Osteoblast (primary cell): ENCODE measurements around the gene CX3CL1. TPM values are rescaled to one million over a fixed set of nuclear protein-coding genes. Genes with fewer than 3 reads are reported as not detected.

Experiments used
- DNase-seq: peaks from one replicate; pipeline ENCODE4 v3.0.0; 2011; ENCODE audit warnings: low spot score, mixed read lengths; ENCODE audit not compliant: insufficient read length; ENCODE audit errors: missing footprints
- H2AFZ ChIP-seq: 2 replicates; pipeline ENCODE4 v1.6.0; 2011; ENCODE audit warnings: mild to moderate bottlenecking, low read length
- H3K27ac ChIP-seq: 2 replicates; pipeline ENCODE4 v1.5.1; 2011; ENCODE audit warnings: mild to moderate bottlenecking, low read depth, low read length, moderate library complexity
- H3K27me3 ChIP-seq: 2 replicates; pipeline ENCODE4 v1.6.0; 2012; ENCODE audit warnings: mild to moderate bottlenecking, control low read depth, inconsistent platforms, low read length, moderate library complexity; ENCODE audit not compliant: insufficient read depth
- H3K36me3 ChIP-seq: 2 replicates; pipeline ENCODE4 v1.5.1; 2011; ENCODE audit warnings: mild to moderate bottlenecking, low read length, control low read depth, moderate library complexity; ENCODE audit not compliant: insufficient read depth
- H3K4me1 ChIP-seq: 2 replicates; pipeline ENCODE4 v1.5.1; 2011; ENCODE audit warnings: mild to moderate bottlenecking, low read length, control low read depth, moderate library complexity; ENCODE audit not compliant: insufficient read depth
- H3K4me2 ChIP-seq: 2 replicates; pipeline ENCODE4 v1.6.0; 2011; ENCODE audit warnings: mild to moderate bottlenecking, low read length; ENCODE audit not compliant: insufficient read depth
- H3K4me3 ChIP-seq: fragments of 200-600 bp; sonication (generic); 3 replicates; pipeline ENCODE4 v1.5.1; 2012; ENCODE audit warnings: mild to moderate bottlenecking, low read length, inconsistent platforms; ENCODE audit not compliant: insufficient read depth
- H3K79me2 ChIP-seq: 2 replicates; pipeline ENCODE4 v1.6.0; 2012; ENCODE audit warnings: mild to moderate bottlenecking, low read length, control low read depth, inconsistent platforms; ENCODE audit not compliant: insufficient read depth
- H3K9me3 ChIP-seq: 2 replicates; pipeline ENCODE4 v1.5.1; 2011; ENCODE audit warnings: low read depth, low read length, control low read depth
- H4K20me1 ChIP-seq: 2 replicates; pipeline ENCODE4 v1.6.0; 2012; ENCODE audit warnings: mild to moderate bottlenecking, low read length, control low read depth; ENCODE audit not compliant: insufficient read depth
- CTCF ChIP-seq: IDR thresholded peaks from 2 replicates; pipeline ENCODE4 v1.5.1; 2011; ENCODE audit warnings: mild to moderate bottlenecking, low read depth, low read length, moderate library complexity; ENCODE audit errors: extremely low read depth
- total RNA-seq: library from RNA; depleted of rRNA; stranded (reverse); fragments of >200 nt; gene quantifications from 2 replicates; pipeline ENCODE4 v1.2.3, GENCODE V29; 2012

Gene CX3CL1
- total RNA-seq, 1 donor, result not detected

- Histone ChIP-seq H3K4me2 (no peak overlapping the region), H3K9me3 (no peaks in the 10 kb centered on the region), H3K4me1 (no peaks in the 10 kb centered on the region), H3K27me3 (peaks cover 6% of the 10 kb centered on the region), H4K20me1 (no peaks in the 10 kb centered on the region), H3K79me2 (no peaks in the 10 kb centered on the region), H3K36me3 (no peaks in the 10 kb centered on the region), H3K4me3 (no peak overlapping the region), H3K27ac (no peak overlapping the region), H2AFZ (no peak overlapping the region)
- no peak for TF ChIP-seq CTCF
- no peak for DNase-seq
Observed at GRCh38 chr16:57409870-57410587, 37.7 kb downstream of the CX3CL1 start.

- Histone ChIP-seq H3K9me3 (no peaks in the 10 kb centered on the region), H3K4me3 (no peak overlapping the region), H3K27me3 (peaks cover 6% of the 10 kb centered on the region), H3K36me3 (no peaks in the 10 kb centered on the region), H3K4me1 (no peaks in the 10 kb centered on the region), H3K79me2 (no peaks in the 10 kb centered on the region), H3K4me2 (no peak overlapping the region), H3K27ac (no peak overlapping the region), H2AFZ (no peak overlapping the region), H4K20me1 (no peaks in the 10 kb centered on the region)
- no peak for TF ChIP-seq CTCF
- DNase-seq, result no peak
Observed at GRCh38 chr16:57411362-57411976, 39.2 kb downstream of the CX3CL1 start.

GRCh38 chr16:57412584-57412983 lies 40.3 kb downstream of the CX3CL1 start:
- DNase-seq, result no peak
- H3K4me1 ChIP-seq, result no peaks in the 10 kb centered on the region
- H3K79me2 ChIP-seq, result no peaks in the 10 kb centered on the region
- no peak overlapping the region for H3K27ac ChIP-seq
- no peaks in the 10 kb centered on the region for H4K20me1 ChIP-seq
- H3K4me2 ChIP-seq, result no peak overlapping the region
- no peak for TF ChIP-seq CTCF
- H2AFZ ChIP-seq, result no peak overlapping the region
- no peak overlapping the region for H3K4me3 ChIP-seq
- peaks cover 6% of the 10 kb centered on the region for H3K27me3 ChIP-seq
- no peaks in the 10 kb centered on the region for H3K36me3 ChIP-seq
- H3K9me3 ChIP-seq, result no peaks in the 10 kb centered on the region

GRCh38 chr16:57413301-57413730 lies 41.0 kb downstream of the CX3CL1 start:
- Histone ChIP-seq H3K79me2 (no peaks in the 10 kb centered on the region), H3K9me3 (no peaks in the 10 kb centered on the region), H3K27me3 (peaks cover 6% of the 10 kb centered on the region), H3K4me3 (no peak overlapping the region), H2AFZ (no peak overlapping the region), H3K27ac (no peak overlapping the region), H3K4me1 (no peaks in the 10 kb centered on the region), H3K36me3 (no peaks in the 10 kb centered on the region), H4K20me1 (no peaks in the 10 kb centered on the region), H3K4me2 (no peak overlapping the region)
- no peak for DNase-seq
- TF ChIP-seq CTCF, result no peak
